Measurements from ENCODE around the gene LASP1NB.
A peak's percentile ranks its signal among the peaks of the same experiment; 100 is the strongest.

Gene LASP1NB

DNA sequence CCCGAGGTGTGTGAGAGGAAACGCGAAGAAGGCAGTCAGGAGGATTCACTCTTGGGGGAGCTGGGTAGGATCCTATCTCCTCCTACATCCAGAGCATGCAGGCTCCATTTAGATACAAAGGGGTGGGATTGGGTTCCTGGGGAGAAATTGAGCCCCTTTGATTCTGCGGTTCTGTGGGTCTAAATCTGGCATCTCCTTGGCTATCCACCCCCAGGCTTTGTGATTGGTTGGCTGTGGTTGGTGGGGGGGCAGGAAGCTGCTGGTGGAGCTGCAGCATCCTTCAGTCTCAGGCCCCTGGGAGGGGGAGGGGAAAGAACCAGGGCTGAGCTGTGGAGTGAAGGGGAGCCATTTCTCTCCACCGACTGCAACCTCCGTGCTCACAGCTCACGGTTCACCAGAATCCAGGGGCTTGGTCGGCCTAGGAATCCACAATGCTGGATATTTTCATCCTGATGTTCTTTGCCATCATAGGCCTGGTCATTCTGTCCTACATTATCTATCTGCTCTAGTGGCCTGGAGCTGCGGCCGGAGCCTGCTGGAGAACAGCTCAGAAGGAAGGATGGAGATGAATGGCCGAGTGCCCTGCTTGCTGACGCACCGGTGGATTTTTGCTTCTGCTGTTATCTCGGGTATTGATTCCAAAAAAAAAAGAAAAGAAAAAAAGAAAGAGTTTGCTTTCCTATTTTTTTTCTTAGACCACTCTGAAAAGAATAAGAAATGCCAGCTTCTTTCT lies at the start of gene LASP1NB:
Gene LASP1NB (plus strand): TSS at position 352 of the 733 bp plus-strand sequence.
- DNase-seq (ENCODE audit: low read depth in 1 of 2, low spot score in 1 of 2) = peak in 1 of 2 donors; percentile 15

DNA sequence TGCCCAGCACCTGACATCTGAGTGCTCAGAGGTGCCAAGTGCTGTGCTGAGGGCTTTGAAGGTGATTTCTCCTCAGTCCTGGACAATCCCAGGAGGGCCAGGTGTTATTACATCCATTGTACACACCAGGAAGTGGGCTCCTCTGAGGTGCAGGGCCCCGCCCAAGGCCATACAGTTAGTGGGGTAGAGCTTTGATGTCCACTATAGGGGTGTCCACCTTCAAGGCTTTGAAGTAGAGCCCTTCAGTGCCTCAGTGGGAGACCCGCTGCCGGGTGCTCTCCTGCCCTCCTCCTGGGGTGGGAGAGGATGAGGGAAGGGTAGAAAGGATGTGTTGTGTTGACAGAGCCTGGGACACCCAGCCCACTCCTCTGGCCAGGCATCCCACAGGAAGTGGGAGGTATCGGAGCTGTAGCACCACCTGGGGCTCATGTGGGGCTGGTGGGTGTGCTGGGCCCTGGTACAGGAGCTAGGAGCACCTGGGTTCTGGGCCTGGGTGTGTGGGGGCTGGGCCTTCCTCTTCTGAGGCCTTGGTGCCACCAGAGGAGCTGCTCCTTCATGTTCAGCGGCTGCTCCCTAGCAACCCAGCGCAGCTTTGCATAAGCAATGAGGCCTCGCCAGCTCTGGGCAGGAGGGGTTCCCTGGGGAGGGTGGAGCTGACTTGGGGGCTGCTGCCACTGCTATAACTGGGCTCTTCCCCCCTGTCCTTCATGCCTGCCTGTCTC lies 48.1 kb upstream of the LASP1NB start:
- no peak for DNase-seq (ENCODE audit: low read depth in 1 of 2, low spot score in 1 of 2)

DNA sequence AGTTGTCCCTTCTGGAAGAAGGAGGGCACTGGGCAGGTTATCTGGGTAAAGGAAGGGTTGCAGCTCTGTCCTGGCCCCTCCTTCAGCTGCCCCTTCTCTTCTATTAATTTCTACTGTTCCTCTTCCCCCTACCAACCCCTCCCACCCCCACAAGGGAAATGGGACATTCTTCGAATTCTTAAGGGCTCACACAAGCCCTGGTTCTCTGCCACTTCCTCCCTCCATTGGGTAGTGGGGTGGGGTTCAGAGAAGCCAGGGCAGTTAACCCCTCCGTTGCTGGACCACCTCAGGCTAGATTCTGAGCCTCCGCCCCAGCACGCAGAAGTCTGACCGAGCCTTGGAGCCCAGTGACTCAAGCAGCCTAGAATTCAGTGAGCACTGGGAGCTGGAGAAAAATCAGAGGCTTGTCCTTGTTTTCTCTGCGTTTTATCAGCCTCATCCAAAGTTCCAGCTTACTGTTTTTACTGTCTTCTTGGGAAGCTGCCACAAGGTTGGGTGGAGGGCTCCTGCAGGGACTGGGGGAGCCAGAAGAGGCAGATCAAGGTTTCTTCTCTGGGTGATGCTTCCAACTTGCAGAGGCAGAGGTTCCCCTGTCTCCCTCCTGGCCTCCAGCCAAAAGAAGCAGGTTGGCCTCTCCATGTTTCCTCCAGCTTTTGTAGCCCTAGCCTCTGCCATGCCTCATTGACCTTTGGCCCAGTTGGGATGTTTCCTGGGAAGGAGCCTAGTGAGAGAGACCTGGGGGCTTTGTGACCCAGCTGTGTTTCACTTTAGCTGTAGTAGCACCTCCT lies 45.3 kb upstream of the LASP1NB start:
- no peak for DNase-seq (ENCODE audit: low read depth in 1 of 2, low spot score in 1 of 2)

DNA sequence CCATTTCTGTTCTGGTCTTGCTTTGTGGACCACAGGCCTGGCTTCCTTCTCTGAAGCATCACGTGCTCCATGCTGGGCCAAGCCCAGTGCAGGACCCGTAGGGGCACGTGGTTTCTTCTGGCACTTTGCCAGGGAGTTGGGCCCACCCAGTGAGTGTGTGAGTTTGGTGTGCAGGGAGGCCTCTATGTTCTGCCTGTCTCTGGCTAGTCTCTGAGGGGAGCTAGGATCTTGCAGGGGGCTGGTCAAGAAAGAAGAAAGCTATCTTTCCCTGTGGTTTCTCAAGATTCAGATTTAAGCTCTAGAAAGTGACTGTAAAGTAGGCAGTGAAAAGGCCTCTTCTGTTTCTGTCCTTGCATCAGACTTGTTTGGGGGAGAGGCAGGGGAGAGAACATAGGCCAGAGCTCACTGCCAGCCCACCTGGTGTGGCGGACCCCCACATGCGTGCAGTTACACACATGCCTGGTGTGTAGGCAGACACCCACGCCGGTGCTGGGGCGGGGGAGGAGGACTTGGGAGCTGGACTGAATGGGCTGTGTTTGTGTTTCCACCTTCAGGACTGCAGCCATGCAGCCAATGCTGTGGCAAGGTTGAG lies 43.7 kb upstream of the LASP1NB start:
- no peak for DNase-seq (ENCODE audit: low read depth in 1 of 2, low spot score in 1 of 2)

DNA sequence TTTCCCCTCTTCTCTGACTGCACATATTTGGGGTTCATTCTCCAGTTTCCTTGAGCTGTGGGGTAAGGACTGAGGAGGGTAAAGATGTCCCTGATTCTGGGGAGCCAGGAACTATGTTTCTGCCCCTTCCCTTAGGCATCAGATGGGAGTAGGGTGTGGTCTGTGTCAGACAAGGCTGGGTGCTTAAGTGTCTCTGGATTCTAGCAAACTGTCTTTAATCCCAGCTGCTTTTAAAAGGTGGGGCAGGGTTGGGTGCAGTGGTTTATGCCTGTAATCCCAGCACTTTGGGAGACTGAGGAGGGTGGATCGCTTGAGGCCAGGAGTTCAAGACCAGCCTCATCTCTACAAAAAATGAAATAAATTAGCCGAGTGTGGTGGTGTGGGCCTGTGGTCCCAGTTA lies 42.5 kb upstream of the LASP1NB start:
- no peak for DNase-seq (ENCODE audit: low read depth in 1 of 2, low spot score in 1 of 2)

DNA sequence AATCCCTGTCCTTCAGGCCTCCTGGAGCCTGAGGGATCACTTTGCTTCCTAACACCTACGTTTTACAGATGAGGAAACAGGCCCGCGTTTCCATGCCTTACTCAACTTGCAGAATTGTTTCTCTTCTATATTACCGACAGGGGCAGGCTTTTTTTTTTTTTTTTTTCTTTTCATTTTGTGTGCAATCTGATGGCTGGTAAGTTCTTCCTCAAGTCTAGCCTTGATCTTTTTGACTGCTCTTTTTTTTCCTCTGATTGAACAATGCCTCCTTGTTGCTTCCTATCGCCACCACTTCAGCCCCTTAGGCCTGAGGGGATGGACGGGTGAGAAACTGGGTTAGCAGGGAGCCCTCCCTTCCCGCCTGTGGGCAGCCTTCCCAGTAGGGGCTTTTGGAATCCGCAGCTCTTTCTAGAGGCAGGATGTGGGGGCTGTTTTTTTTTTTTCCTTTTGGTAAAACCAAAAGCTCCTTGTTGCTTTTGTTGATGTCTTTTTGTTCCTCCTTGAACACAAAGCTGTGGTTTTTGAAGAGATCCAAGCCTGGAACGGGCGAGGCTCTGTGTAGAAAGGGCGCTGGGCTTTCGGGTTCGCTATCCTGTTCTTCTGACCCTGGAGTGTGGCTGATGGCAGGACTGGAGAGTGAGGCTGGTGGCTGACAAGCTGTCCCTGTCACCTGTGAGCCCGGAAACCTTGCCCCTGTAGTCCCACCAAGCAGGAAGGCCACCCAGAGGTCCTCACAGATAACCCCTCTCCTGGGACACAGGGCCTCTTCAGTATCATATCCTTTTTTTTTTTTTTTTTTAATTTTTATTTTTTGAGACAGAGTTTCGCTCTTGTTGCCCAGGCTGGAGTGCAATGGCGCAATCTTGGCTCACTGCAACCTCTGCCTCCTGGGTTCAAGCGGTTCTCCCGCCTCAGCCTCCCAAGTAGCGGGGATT lies 41.6 kb upstream of the LASP1NB start:
- no peak for DNase-seq (ENCODE audit: low read depth in 1 of 2, low spot score in 1 of 2)

DNA sequence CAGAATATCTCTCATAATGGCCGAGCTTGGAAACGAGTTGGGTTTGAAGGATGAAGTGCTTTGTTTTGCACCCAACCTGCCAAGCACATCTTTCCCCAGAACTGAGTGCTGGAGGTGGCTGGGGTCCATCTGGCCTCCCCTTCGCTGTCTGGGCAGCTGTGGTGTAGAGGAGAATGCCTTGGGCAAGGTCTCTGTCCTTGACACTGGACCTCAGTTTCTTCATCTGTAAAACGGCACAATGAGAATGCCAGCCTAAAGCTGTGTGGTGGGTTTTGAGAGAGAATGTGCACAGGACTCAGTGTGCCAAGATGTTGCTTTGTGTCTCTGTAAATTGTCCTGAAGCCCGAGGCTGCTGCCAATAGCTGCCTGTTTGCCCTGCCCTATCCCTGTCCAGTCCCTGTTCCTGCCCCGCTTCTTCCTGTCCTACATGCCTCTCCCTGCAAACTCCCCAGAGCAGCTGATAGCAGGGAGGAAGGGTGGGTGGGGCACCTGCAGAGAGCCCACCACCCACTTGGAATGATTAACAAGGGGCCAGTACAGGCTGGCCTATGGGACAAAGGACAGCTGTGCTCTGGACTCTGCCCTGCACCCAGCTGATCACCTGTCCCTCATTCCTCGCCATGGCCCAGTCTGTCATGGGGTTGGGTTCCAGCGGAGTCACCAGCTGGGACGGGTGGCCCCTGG lies 40.2 kb upstream of the LASP1NB start:
- no peak for DNase-seq (ENCODE audit: low read depth in 1 of 2, low spot score in 1 of 2)

DNA sequence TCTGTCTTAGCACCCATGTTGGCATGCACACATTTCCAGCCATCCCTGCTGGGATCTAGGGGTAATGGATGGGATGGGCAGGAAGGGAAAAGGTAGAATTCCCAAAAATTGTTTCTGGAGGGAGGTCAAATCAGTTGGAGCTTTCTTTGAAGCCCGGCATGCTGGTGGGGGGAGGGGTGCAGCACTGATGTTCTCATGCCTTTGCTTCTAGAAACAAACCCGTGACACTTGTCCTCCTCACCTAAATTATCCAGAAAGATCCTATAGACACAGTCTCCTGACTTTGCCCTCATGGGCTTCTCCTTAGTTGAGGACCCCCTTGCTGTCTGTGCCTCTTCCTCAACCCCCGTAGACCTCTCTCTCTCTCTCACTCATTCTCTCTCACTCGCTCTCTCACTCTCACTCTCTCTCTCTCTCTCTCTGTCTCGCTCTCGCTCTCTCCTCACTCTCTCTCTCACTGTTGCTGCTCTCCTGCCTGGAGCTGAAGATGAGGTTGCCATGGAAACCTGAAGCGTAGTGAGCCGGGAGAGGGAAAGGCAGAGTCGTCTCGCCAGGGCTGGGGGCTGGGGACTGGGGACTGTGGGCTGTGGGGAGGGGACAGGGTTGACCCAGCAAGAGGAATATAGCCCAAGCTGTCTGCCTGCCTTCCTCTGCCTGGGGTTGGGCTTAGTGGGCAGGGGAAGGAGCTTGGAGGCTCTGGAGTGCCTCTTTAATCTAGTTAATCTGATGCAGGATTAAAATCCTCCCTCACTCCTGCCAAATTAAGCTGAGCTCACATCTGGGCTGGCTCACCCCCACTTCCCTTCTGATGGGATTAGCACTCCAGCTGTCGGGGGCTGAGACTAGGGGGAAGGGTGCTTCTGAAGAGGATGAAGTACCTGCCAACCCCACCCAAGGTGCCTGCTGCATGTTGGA lies 39.4 kb upstream of the LASP1NB start:
- no peak for DNase-seq (ENCODE audit: low read depth in 1 of 2, low spot score in 1 of 2)

DNA sequence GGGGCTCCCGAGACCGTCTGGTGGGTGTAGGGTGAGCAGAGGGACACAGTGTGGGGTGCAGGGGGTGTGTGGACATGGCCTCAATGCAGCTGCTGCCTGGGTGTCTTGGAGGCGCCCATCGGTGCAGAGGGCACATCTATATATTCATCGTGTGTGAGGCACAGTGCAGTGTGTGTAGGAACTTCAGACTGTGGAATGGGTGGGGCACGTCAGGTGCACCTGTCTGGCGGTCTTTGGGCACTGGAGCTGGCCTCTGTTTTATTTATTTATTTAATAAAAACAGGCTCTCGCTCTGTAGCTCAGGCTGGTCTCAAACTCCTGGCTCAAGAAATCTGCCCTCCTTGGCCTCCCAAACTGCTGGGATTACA lies 38.8 kb upstream of the LASP1NB start:
- no peak for DNase-seq (ENCODE audit: low read depth in 1 of 2, low spot score in 1 of 2)

DNA sequence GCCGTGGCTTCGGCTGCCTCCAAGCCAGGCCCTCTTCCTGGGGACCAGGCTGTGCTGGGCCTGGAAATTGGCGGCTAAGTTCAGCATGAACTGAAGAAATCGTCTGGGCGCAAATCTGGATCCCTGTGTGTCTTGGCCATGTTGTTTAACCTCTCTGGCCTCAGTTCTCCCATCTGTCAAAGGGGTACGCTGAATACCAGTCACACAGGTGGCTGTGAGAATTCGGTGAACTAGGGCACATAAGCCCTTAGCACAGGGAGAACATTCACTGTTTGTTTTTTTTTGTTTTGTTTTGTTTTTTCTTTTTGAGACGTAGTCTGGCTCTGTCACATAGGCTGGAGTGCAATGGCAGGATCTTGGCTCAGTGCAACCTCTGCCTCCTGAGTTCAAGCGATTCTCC lies 36.6 kb upstream of the LASP1NB start:
- no peak for DNase-seq (ENCODE audit: low read depth in 1 of 2, low spot score in 1 of 2)

DNA sequence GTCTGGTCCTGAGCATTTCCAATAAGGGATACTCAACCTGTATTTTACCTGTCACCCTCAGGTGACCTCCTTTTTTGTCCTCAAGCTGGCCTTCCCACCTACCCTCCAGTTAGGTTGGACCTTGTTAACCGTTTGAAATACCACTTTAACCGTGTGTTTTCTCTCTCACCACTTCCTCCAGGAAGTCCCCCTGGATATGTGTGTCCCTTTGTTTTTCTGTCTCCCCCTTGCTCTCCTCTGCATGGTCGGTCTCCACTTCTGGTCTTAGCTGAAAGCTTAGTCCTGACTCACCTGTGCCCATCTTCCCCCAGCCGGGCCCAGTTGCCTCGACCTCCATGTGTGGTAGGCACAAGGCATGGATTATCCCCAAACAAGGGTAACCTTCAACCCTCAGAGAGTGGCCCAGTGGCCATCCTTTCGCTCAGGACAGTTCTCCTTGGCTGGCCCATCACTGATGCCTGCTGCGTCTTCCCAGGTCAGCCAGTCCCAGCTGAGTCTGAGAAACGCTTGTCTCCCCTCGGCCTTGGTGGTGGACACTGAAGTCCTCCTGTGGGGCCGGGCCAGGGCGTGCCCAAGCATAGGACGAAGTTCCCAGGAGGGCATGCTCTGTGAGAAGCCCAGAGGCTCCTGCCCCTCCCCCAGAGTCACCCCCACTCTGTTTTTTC lies 35.5 kb upstream of the LASP1NB start:
- DNase-seq (ENCODE audit: low read depth in 1 of 2, low spot score in 1 of 2) = no peak

DNA sequence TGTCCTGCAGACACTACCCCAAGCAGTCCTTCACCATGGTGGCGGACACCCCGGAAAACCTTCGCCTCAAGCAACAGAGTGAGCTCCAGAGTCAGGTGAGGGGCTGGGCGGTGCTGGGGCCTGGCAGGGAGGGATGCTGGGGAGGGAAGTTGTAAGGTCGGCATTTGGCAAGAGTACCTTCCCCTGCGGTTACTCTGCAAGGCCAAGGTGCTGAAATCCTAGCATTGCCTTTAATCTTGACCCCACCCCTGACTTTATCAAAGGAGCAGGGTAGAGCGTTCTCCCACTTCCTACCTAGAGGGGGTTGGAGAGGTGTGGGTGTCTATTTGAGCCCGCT lies 35.0 kb upstream of the LASP1NB start:
- no peak for DNase-seq (ENCODE audit: low read depth in 1 of 2, low spot score in 1 of 2)

DNA sequence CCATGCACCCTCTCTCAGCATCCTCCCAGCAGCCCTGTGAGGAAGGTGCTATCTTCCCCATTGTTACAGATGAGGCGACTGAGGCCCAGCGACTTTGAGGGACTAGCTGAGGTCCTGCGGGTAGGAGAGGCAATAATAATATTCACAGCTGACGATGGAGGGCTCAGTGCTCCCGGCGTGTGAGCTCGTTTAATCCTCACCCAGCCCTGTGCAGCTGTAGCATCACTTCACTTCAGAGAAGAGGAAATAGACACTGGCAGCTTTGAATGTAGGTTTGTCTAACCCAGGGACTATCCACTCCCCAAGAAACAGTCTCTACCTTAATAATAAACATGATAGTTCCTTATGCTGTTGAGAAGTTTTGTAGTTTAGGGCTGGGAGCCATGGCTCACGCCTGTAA lies 34.0 kb upstream of the LASP1NB start:
- no peak for DNase-seq (ENCODE audit: low read depth in 1 of 2, low spot score in 1 of 2)

DNA sequence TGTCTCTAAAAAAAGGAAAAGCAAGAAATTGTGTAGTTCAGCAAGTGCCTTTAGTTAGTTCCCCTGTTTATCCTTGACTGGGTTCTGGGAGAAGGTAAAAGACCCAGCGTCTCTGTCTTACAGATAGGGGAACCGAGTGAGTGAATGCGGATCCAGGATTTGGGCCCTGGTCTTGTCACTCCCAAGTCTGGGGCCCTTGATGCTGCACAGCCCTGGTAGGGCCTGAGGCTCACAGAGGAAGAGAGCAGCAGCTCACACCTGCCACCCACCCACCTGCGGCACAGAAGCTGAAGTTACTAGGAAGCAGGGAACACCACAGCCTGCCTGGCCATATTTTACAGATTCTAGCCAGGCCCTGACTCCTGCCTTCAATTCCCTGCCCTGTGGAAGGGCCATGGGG lies 33.3 kb upstream of the LASP1NB start:
- DNase-seq (ENCODE audit: low read depth in 1 of 2, low spot score in 1 of 2) = no peak

DNA sequence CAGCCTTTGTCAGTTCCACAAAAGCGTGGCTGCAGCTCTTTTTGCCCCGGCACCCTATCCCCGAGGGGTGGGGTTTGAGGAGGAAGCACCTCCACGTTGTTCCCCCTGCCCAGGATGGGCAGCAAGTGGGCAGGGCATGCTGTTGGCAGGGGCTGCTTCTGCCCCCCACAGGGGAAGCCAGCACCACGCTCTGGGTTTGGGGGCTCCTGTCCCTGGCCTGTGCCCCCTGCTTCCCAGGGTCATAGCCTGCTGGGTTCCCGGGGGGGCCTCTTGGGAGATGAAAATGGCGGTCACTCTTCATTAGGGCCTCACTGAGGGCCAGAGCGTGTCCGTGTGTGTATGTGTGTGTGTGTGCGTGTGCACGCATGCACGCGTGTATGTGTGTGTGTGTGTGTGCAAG lies 32.8 kb upstream of the LASP1NB start:
- DNase-seq (ENCODE audit: low read depth in 1 of 2, low spot score in 1 of 2) = no peak

DNA sequence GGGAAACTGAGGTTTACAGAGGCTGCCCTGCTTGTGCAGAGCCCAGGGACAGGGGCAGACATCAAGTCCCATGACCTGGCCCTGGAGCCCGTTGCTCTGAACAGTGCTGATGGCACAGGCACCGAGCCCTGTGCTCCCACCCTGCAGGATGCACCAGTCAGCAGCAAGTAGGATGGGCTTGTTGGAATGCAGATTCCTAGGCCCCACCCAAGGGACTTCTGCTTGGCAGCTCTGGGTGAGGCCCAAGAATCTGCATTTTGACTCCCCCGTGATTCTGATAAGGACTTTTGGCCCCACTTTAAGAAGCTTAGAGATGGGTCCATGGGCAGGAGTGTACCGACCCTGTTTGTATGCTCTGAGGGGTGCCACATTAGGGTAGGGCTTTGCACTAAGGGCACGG lies 32.3 kb upstream of the LASP1NB start:
- no peak for DNase-seq (ENCODE audit: low read depth in 1 of 2, low spot score in 1 of 2)

DNA sequence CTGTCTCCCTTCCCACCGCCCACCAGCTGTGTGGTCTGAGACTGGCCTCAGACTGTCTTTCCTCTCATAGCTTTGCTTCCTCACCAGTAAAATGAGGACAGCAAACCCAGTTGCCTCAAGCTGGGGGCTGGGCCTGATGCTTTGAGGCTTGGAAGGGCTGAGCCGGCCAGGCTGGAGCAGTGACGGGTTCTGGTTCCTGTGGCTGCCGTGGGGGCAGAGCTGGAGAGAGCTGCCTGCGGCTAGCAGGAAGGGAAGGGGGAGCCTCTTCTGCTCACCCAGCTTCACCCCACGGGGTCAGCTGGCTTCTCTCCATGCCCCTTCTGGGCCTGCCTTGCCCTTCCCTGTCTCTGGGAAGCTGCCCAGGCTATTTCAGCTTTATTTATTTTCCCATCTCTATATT lies 31.8 kb upstream of the LASP1NB start:
- no peak for DNase-seq (ENCODE audit: low read depth in 1 of 2, low spot score in 1 of 2)

DNA sequence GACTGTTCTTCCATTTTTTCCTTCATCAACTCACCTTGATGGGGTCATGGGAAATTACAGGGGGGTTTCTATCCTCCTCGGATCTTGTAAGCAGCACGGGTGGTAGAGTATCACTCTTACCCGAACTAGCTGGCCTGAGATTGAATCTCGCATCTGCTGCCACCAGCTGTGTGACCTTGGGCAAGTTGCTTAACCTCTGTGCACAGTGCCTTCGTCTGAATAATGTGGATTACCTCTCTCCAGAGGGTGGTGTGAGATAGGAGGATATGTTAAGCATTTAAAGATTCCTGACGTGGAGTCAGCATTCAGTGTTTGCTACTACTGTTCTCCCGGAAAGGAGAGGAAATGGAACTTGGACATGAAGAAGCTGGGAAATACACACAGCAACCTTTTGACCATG lies 31.1 kb upstream of the LASP1NB start:
- DNase-seq (ENCODE audit: low read depth in 1 of 2, low spot score in 1 of 2) = no peak
